DOHH2 (cell line): ENCODE measurements around the gene STIL.

ENCODE experiments used
- H3F3A ChIP-seq: fragments of 200-600 bp; sonication (generic), shearing (Covaris generic); 2 replicates; pipeline ENCODE4 v1.6.0; 2016; ENCODE audit warnings: antibody characterized with exemption, mild to moderate bottlenecking; ENCODE audit not compliant: control insufficient read depth, insufficient read depth
- H3K27ac ChIP-seq: fragments of 200-600 bp; sonication (generic); 2 replicates; pipeline ENCODE4 v1.5.1; 2014; ENCODE audit warnings: low read depth, mild to moderate bottlenecking, low read length, moderate library complexity
- H3K27me3 ChIP-seq: fragments of 200-600 bp; sonication (generic); 2 replicates; pipeline ENCODE4 v1.6.1; 2014; ENCODE audit warnings: mild to moderate bottlenecking, low read length, mixed read lengths; ENCODE audit not compliant: control insufficient read depth
- H3K36me3 ChIP-seq: fragments of 200-600 bp; sonication (generic); 2 replicates; pipeline ENCODE4 v1.6.1; 2014; ENCODE audit warnings: mild to moderate bottlenecking, low read length, moderate library complexity, mixed read lengths; ENCODE audit not compliant: control insufficient read depth
- H3K4me1 ChIP-seq: fragments of 200-600 bp; sonication (generic); 2 replicates; pipeline ENCODE4 v1.6.1; 2014; ENCODE audit warnings: mild to moderate bottlenecking, low read length, mixed read lengths; ENCODE audit not compliant: control insufficient read depth
- H3K4me2 ChIP-seq: fragments of 200-600 bp; sonication (generic); 2 replicates; pipeline ENCODE4 v1.6.0; 2014; ENCODE audit warnings: mild to moderate bottlenecking, low read length, moderate library complexity
- H3K4me3 ChIP-seq: fragments of 200-600 bp; sonication (generic); 2 replicates; pipeline ENCODE4 v1.5.1; 2014; ENCODE audit warnings: mild to moderate bottlenecking, low read length, mixed read lengths
- H3K79me2 ChIP-seq: fragments of 200-600 bp; sonication (generic); 2 replicates; pipeline ENCODE4 v1.6.1; 2014; ENCODE audit warnings: mild to moderate bottlenecking, low read length, mixed read lengths; ENCODE audit not compliant: control insufficient read depth
- H3K9me2 ChIP-seq: fragments of 200-600 bp; sonication (generic); replicated peaks from 2 replicates; pipeline ENCODE4 v1.6.1; 2014; ENCODE audit warnings: mild to moderate bottlenecking, low read length, mixed read lengths; ENCODE audit not compliant: control insufficient read depth
- H3K9me3 ChIP-seq: fragments of 200-600 bp; sonication (generic); 2 replicates; pipeline ENCODE4 v1.6.1; 2014; ENCODE audit warnings: antibody characterized with exemption, low read length, mixed read lengths; ENCODE audit not compliant: control insufficient read depth, insufficient read depth
- H4K20me1 ChIP-seq: fragments of 200-600 bp; sonication (generic); 2 replicates; pipeline ENCODE4 v1.6.0; 2014; ENCODE audit warnings: low read depth, mild to moderate bottlenecking, antibody characterized with exemption, low read length, moderate library complexity; ENCODE audit not compliant: control insufficient read depth, insufficient read depth
- CTCF ChIP-seq: fragments of 200-600 bp; sonication (generic); IDR thresholded peaks from one replicate; pipeline ENCODE4 v1.5.1; 2014; ENCODE audit warnings: antibody characterized with exemption, mild to moderate bottlenecking, low read depth, low read length; ENCODE audit not compliant: poor library complexity, severe bottlenecking
- EZH2phosphoT487 ChIP-seq: fragments of 200-600 bp; sonication (generic); IDR thresholded peaks from 2 replicates; pipeline ENCODE4 v1.6.1; 2017; ENCODE audit warnings: borderline replicate concordance, mild to moderate bottlenecking, antibody characterized with exemption, low read length, moderate library complexity, mixed read lengths

The STIL gene

GRCh38 chr1:47213230-47213963 is 100.5 kb downstream of the STIL start:
- H3K9me3 ChIP-seq, result no peaks in the 10 kb centered on the region
- peaks cover 13% of the 10 kb centered on the region for H3K4me1 ChIP-seq
- no peak overlapping the region for H3K27ac ChIP-seq
- no peaks in the 10 kb centered on the region for H3K36me3 ChIP-seq
- H4K20me1 ChIP-seq, result no peaks in the 10 kb centered on the region
- H3K4me2 ChIP-seq, result no peak overlapping the region
- TF ChIP-seq EZH2phosphoT487 (no peak), CTCF (no peak)
- H3K27me3 ChIP-seq, result no peaks in the 10 kb centered on the region
- H3F3A ChIP-seq, result no peaks in the 10 kb centered on the region
- H3K4me3 ChIP-seq, result no peak overlapping the region
- no peaks in the 10 kb centered on the region for H3K79me2 ChIP-seq
- H3K9me2 ChIP-seq, result no peaks in the 10 kb centered on the region

- H3K4me1 ChIP-seq, result peaks cover 13% of the 10 kb centered on the region
- H3K36me3 ChIP-seq, result no peaks in the 10 kb centered on the region
- H4K20me1 ChIP-seq, result no peaks in the 10 kb centered on the region
- no peaks in the 10 kb centered on the region for H3F3A ChIP-seq
- no peaks in the 10 kb centered on the region for H3K27me3 ChIP-seq
- no peaks in the 10 kb centered on the region for H3K9me3 ChIP-seq
- no peak overlapping the region for H3K27ac ChIP-seq
- TF ChIP-seq CTCF, result no peak
- no peak for TF ChIP-seq EZH2phosphoT487
- H3K9me2 ChIP-seq, result no peaks in the 10 kb centered on the region
- H3K4me2 ChIP-seq, result no peak overlapping the region
- no peak overlapping the region for H3K4me3 ChIP-seq
- H3K79me2 ChIP-seq, result no peaks in the 10 kb centered on the region
Measured at GRCh38 chr1:47212636-47213229, 101.2 kb downstream of the STIL start.

GRCh38 chr1:47211796-47212269 is 102.1 kb downstream of the STIL start:
- H3K27me3 ChIP-seq, result no peaks in the 10 kb centered on the region
- no peaks in the 10 kb centered on the region for H3K79me2 ChIP-seq
- no peaks in the 10 kb centered on the region for H3K36me3 ChIP-seq
- H4K20me1 ChIP-seq, result no peaks in the 10 kb centered on the region
- no peak overlapping the region for H3K27ac ChIP-seq
- no peaks in the 10 kb centered on the region for H3K9me3 ChIP-seq
- peak overlapping the region; percentile 40 for H3K4me2 ChIP-seq
- no peak for TF ChIP-seq CTCF
- no peak for TF ChIP-seq EZH2phosphoT487
- H3K9me2 ChIP-seq, result no peaks in the 10 kb centered on the region
- H3K4me1 ChIP-seq, result peaks cover 13% of the 10 kb centered on the region
- no peaks in the 10 kb centered on the region for H3F3A ChIP-seq
- peak overlapping the region; percentile 25; the same call in 1 of the 2 replicates for H3K4me3 ChIP-seq
